ENCODE measurements around the gene UBXN11. TPM values are rescaled to one million over a fixed set of nuclear protein-coding genes. Genes with fewer than 3 reads are reported as not detected.

Gene UBXN11
- total RNA-seq, 2 donors from 2014 or later = 8.7 to 25.7 TPM

DNA sequence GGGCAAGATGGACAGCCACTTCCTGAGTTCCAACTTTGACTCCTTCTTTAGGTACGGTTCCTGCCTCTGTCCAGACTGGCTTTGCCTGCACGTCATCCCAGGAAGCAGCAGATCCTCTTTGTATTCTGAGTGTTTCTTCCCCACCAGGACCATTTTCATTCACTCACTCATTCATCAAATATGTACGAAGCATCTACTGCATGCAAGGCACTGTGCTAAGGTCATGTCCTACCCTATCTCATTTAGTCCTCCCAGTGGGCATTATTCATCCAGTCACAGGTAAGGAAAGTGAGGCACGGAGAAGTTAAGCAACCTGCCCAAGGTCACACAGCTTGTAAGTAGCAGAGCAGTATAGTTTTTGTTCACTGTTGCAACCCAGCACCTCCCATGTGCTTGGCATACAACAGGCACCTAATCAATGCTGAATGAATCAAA is 33.6 kb upstream of the UBXN11 start:
- no peak for DNase-seq
- intact Hi-C loops (cut with DNase I) = no loop called here
- TF ChIP-seq, protein P1, sequence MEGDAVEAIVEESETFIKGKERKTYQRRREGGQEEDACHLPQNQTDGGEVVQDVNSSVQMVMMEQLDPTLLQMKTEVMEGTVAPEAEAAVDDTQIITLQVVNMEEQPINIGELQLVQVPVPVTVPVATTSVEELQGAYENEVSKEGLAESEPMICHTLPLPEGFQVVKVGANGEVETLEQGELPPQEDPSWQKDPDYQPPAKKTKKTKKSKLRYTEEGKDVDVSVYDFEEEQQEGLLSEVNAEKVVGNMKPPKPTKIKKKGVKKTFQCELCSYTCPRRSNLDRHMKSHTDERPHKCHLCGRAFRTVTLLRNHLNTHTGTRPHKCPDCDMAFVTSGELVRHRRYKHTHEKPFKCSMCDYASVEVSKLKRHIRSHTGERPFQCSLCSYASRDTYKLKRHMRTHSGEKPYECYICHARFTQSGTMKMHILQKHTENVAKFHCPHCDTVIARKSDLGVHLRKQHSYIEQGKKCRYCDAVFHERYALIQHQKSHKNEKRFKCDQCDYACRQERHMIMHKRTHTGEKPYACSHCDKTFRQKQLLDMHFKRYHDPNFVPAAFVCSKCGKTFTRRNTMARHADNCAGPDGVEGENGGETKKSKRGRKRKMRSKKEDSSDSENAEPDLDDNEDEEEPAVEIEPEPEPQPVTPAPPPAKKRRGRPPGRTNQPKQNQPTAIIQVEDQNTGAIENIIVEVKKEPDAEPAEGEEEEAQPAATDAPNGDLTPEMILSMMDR (IDR thresholded peaks at IDR 0.05) = no peak
- Histone ChIP-seq H3K4me3 (no peak overlapping the region), H3K36me3 (no peaks in the 10 kb centered on the region), H3K9me3 (no peaks in the 10 kb centered on the region), H3K27ac (no peak overlapping the region), H3K27me3 (no peaks in the 10 kb centered on the region), H3K9ac (ENCODE audit: low read depth in 2 of 2, low read length in 2 of 2) (no peak overlapping the region), H3K4me1 (no peaks in the 10 kb centered on the region)

DNA sequence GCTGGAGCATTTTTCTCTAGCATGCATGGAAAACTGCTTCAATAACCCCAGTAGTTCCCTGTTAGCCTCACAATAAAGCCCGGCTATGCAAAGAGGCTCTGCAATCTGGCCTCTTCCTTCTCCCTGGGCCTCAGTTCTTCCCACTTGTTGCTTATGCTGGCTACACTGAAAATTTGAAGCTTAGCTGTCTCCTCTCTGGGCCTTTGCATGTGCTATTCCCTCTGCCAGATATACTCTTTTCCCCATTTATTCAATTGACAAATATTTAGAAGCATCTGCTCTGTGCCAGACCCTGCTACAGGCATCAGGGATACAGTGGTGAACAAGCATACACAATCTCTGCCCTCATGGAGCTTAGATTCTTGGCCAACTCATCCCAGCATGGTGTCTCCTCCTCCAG is 32.2 kb upstream of the UBXN11 start:
- H3K9me3 ChIP-seq = no peaks in the 10 kb centered on the region
- H3K27me3 ChIP-seq = no peaks in the 10 kb centered on the region
- no peak overlapping the region for H3K27ac ChIP-seq
- H3K4me1 ChIP-seq = no peaks in the 10 kb centered on the region
- intact Hi-C loops (cut with DNase I) = no loop called here
- no peaks in the 10 kb centered on the region for H3K36me3 ChIP-seq
- TF ChIP-seq, protein P1 (IDR thresholded peaks at IDR 0.05) = no peak
- DNase-seq = no peak
- no peak overlapping the region for H3K9ac ChIP-seq (ENCODE audit: low read depth in 2 of 2, low read length in 2 of 2)
- no peak overlapping the region for H3K4me3 ChIP-seq

DNA sequence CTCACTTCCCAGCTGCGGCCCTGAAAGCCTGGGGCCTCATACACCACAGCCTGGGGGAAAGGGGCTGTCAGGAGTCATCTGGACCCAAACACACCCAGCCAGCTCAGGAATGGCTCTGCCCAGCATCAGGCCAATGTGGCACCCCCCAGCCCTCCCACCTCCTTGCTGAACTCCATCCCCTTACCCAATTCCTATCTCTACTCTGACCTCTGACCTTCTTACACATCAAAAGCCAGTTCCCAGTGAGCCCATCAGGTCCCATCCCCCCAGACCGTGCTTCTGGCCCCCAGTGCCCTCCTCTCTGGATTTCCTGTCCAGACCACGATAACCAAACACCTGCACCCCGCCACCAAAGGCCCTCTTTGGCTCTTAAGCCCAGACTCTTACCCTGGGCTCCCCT is 31.2 kb upstream of the UBXN11 start:
- H3K4me3 ChIP-seq = no peak overlapping the region
- no peak overlapping the region for H3K27ac ChIP-seq
- TF ChIP-seq, protein P1 (IDR thresholded peaks at IDR 0.05) = no peak
- intact Hi-C loops (cut with DNase I) = no loop called here
- no peaks in the 10 kb centered on the region for H3K9me3 ChIP-seq
- H3K9ac ChIP-seq (ENCODE audit: low read depth in 2 of 2, low read length in 2 of 2) = no peak overlapping the region
- no peaks in the 10 kb centered on the region for H3K27me3 ChIP-seq
- H3K4me1 ChIP-seq = no peaks in the 10 kb centered on the region
- DNase-seq = no peak
- H3K36me3 ChIP-seq = no peaks in the 10 kb centered on the region

DNA sequence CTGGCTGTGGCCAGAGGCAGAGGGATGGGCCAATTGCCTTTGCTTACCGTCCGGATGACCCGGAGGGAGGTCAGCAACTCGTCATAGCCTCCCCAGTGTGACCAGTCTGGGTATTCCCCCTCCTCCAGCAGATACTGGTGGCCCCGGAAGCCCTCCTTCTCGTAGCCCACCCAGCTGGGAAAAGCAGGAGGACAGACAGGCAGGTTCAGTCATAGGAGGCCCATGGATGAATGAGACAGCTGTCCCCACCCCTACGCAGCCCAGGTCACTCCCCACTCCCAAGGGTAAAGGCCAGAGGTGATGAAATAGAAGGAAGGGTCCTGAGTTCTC is 30.7 kb upstream of the UBXN11 start:
- Histone ChIP-seq H3K27ac (no peak overlapping the region), H3K27me3 (no peaks in the 10 kb centered on the region), H3K4me3 (no peak overlapping the region), H3K36me3 (no peaks in the 10 kb centered on the region), H3K4me1 (no peaks in the 10 kb centered on the region), H3K9me3 (no peaks in the 10 kb centered on the region), H3K9ac (ENCODE audit: low read depth in 2 of 2, low read length in 2 of 2) (no peak overlapping the region)
- TF ChIP-seq, protein P1 (IDR thresholded peaks at IDR 0.05) = no peak
- DNase-seq = no peak
- intact Hi-C loops (cut with DNase I) = no loop called here

DNA sequence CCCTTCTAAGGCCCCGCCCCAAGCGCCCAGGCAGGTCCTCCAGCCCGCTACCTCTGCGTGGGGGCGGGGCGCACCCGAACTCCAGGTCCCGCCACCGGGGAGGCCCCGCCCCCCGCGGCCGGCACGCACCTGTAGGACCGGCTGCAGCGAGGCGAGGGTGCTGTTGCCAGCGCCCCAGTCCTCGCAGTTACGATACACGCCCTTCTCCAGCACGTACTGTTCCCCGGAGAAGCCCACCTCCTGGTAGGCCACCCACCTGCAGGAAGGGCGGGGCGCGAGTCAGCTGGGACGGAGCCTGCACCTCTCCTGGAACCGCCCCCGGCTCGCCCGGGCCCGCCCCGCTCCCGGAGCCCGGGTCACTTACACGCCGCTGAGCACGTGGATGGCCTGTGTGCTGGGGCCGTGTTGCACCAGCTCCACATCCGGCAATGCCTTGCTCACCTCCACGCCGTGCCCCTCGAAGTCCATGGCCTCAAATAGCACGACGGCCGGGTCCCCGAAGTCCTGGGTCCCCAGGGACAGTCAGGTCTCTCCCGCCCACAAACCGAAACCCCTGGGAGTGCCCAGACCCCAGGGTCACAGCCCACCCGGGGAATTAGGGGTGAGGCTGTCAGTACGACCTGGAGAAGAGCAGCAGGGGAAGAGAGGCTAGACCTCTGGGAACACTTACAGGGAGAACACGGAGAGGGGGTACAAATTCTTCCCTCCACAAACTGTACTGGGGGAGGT is 30.2 kb upstream of the UBXN11 start:
- Histone ChIP-seq H3K4me3 (peak overlapping the region; percentile 54), H3K27ac (no peak overlapping the region), H3K36me3 (no peaks in the 10 kb centered on the region)

More for the DNA sequence above, 30.2 kb upstream of the UBXN11 start:
- intact Hi-C loops (cut with DNase I) = no loop called here
- peak; percentile 97 for DNase-seq
- no peaks in the 10 kb centered on the region for H3K9me3 ChIP-seq
- TF ChIP-seq, protein P1 (IDR thresholded peaks at IDR 0.05) = no peak
- no peaks in the 10 kb centered on the region for H3K4me1 ChIP-seq
- H3K27me3 ChIP-seq = no peaks in the 10 kb centered on the region
- H3K9ac ChIP-seq (ENCODE audit: low read depth in 2 of 2, low read length in 2 of 2) = no peak overlapping the region
